Measurements from ENCODE around the gene NCAM1.

Gene NCAM1

DNA sequence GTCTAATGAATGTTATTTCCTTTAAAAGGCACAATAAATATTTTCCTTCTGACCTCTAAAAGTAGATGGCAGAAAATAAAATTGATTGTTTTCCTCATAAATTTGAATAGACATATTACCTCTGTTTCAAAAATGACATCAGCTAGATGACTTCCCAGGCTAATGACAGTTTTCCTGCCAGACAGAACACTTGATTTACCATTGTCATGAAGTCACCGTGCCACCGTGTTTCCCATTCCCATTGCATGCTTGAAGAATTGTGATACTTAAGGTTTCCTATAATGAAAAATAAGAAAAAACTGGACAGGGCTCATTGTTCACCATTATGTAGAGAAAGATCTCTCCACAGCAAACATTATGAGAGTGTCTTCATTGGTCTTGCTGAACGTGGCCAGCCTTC is 151.1 kb downstream of the NCAM1 start:
- in situ Hi-C loops (cut with HindIII; ENCODE audit: low pct_ligation_motif_present, low pct_unique_long_range_greater_than_20kb, low sequenced_read_pairs) = no loop called here
- DNase-seq = no peak

DNA sequence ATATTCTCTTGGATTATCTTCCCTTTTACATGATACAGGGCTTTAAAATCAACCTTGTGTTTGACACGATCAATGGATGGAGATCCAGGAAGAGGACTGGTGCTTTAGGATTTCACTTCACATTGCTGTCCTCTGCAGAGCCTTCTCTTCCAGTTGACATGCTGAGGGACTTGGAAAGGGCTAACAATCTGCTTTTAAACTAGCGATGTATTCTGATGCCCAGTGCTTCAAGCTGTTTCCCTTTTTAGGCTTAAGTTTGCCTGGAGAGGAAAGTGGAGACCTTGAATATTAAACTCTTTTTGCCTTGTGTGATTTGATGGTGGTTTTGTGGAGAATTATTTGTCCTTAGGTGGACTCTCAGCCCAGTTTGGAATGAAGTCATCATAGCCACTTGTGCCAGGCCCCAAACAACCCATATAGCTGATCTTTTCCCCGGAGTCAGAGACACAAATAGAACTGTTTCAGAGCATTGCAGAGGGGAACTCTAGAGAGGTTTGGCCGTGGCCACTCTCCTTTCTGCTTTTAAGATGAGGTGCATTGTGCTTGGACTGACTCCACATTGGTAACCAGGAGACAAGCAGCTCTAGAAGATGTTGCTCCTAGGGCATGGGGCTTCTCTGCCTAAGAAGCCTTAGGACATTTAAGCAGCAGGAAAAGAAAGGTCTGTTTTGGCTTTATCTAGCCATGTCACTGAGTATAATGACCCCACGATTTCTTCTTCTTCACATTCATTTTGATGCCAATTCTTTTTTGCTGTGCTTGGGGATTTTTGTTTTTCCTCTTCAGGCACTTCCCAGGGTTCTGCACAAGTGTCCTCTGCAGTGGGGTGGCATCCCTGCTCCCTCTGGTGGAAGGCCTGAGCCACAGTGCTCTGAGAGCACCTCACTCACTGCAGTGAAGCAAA is 152.8 kb downstream of the NCAM1 start:
- DNase-seq = peak; percentile 33
- in situ Hi-C loops (cut with HindIII; ENCODE audit: low pct_ligation_motif_present, low pct_unique_long_range_greater_than_20kb, low sequenced_read_pairs) = no loop called here

DNA sequence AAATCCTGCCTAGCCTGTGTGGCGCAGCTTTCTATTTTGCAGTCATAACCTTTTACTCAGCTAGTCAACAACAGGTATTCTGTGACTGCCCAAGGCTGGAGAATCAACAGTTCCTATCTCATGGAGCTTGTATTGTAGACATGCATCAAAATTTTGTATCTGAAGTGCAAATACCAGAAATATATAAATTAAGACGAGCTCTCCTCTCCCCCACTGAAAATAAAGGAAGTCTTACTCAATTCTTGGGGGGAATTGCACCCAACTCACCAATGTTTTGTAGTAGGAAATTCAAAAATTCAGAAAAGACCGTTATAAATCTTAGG is 153.4 kb downstream of the NCAM1 start:
- in situ Hi-C loops (cut with HindIII; ENCODE audit: low pct_ligation_motif_present, low pct_unique_long_range_greater_than_20kb, low sequenced_read_pairs) = no loop called here
- no peak for DNase-seq

DNA sequence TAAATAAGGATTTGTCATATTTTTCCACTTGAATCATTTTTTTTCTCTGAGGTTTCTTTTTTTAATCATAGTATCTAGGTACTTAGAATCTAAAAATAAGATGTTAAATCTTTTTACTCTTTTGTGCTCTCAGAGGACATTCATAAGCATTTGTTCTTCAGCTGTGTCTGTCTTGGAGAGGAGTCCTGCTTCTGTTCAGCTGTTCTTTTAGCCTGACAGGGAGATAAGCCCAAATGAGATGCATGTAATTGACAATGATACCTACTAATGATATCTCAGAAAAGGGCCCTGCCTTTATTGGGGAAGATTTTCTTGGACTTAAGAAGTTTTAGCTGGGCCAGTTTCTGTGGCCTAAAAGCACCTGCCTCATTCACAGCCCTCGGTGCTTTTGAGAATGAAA is 156.9 kb downstream of the NCAM1 start:
- in situ Hi-C loops (cut with HindIII; ENCODE audit: low pct_ligation_motif_present, low pct_unique_long_range_greater_than_20kb, low sequenced_read_pairs) = no loop called here
- DNase-seq = no peak

DNA sequence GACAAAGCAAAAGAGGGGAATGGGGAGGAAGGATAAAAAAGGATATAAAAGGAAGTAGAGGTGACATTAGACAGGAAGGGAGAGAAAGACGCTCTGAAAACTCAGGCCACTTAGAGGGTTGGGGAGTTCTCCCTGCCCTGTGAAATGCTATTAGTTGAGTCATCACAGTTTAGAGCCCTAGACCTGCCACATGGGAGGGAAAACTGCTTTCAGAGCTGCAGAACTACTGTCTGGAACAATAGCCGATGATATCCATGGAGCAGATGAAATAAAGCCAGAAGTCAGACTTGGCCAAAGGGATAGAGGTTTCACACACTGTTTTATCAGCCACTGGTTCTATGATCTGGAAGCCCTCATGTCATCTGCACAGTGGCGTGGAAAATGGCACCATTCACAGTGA is 157.9 kb downstream of the NCAM1 start:
- no peak for DNase-seq
- in situ Hi-C loops (cut with HindIII; ENCODE audit: low pct_ligation_motif_present, low pct_unique_long_range_greater_than_20kb, low sequenced_read_pairs) = no loop called here

DNA sequence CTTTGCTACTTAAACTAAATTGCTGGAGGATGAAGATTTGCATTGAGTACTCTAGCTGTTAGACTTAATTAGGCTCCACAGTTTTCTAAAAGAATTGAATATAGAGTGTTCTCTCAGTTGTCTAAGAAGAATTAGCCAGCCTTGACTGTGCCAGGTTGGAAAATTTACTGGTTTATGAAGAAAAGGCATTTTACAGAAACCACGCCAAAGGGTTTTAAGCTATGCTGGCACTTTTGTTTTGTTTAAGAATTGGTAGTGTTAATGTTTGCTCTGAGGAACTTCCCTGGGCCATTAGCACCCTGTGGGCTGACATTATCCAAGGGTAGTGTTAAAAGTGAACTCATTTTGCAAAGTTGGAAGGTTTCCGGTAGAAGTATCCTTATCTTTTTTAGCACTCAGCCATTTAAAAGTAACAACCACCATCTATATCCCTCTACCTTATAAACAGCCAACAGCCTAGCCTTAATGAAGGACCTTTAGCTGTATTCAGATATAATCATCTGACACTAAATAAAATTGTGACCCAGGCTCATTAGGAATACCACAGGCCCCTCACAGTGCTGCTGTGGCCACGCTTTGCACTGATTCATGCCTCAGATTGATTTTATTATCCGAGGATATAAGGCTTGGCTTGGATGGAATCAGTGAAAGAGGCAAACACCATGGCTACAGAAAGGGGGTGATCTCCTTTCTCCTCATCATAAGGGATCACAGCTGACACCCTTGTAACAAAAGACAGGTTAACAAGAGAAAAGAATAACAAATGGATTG is 158.9 kb downstream of the NCAM1 start:
- in situ Hi-C loops (cut with HindIII; ENCODE audit: low pct_ligation_motif_present, low pct_unique_long_range_greater_than_20kb, low sequenced_read_pairs) = no loop called here
- no peak for DNase-seq

DNA sequence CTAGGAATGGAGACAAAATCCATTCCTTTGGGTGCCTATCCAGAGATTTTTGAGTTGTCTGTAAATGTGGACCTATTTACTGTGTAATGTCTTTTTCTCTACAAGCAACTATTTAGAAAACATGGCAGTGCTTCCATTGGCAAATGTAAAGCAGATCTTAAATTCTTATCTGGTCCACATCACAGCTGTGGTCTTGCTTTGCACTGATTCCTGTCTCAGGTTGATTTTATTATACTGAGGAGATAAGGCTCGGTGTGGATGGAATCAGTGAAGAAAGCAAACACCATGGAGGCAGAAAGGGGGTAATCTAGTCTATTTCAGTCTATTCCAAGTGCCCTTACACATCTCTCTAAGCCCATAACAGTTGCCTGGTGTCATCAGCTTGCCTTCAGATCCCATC is 160.5 kb downstream of the NCAM1 start:
- in situ Hi-C loops (cut with HindIII; ENCODE audit: low pct_ligation_motif_present, low pct_unique_long_range_greater_than_20kb, low sequenced_read_pairs) = no loop called here
- no peak for DNase-seq

DNA sequence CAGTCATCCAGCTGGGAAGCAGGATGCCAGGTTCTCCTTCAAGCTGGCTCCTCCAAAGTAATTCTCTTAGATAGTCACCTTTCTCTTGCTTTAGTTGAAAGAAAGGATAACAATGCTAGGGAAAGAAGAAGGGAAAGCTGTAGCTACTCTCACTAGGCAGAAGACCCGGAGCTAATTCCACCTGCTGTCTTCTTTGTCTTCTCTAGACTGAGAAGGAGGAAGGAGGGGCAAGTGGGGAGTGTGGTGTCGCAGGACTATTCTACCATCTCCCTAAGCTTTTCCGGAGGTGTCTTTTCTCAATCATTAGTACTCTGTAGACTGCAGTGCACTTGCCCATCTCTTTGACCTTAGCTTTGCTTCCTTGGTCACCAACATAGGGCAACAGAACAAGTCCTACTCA is 162.8 kb downstream of the NCAM1 start:
- in situ Hi-C loops (cut with HindIII; ENCODE audit: low pct_ligation_motif_present, low pct_unique_long_range_greater_than_20kb, low sequenced_read_pairs) = no loop called here
- DNase-seq = no peak

DNA sequence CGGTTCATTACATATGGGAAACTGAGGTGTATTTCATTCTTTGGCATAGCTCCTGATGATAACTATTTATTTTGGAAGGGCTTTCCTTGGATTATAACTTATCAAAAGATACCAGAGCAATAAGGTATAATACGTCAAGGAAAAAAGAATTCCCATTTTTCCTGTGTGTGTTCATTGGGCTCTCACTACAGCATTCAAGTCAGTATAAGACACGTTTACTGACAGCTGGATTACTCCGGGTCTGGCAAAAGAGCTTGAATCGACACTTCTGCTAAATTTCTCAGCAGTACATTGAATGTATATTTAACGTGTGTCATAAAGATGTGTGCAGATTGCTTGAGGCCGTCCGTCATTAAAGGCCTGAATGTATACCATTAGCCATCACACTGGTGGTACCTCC is 163.4 kb downstream of the NCAM1 start:
- DNase-seq = no peak
- in situ Hi-C loops (cut with HindIII; ENCODE audit: low pct_ligation_motif_present, low pct_unique_long_range_greater_than_20kb, low sequenced_read_pairs) = no loop called here

DNA sequence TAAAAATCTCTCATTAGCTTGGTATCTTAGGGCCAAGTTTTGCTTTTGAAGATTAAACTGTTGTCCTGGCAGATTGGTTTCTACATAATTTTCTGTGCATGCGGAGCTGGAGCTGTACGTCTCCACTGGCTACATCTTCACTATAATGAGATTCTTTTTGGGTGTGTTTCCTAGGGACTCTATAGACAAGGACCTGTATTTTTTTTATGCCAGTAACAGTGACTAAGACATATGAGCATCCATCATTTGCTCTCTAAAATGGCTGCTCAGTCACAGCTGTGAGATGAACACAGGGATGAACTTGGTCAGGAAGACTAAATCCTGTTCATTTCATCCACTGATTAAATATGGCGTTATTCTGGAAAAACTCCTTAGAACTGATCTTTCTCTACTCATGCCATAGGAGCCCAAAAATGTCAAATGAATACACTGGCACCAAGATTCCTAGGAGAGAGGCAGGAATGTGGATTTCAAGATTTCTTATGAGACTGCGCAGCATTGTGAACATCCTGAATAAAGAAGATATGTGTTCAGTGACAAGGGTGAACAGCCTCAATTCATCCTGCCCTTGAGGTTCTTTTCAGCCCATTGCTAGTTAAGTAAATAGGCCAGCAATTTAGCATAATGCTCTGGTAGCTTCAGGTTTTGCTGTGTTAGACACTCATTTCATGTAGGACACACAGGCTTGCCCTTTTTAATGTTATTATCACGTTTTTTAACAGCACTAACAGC is 168.2 kb downstream of the NCAM1 start:
- in situ Hi-C loops (cut with HindIII; ENCODE audit: low pct_ligation_motif_present, low pct_unique_long_range_greater_than_20kb, low sequenced_read_pairs) = no loop called here
- no peak for DNase-seq

DNA sequence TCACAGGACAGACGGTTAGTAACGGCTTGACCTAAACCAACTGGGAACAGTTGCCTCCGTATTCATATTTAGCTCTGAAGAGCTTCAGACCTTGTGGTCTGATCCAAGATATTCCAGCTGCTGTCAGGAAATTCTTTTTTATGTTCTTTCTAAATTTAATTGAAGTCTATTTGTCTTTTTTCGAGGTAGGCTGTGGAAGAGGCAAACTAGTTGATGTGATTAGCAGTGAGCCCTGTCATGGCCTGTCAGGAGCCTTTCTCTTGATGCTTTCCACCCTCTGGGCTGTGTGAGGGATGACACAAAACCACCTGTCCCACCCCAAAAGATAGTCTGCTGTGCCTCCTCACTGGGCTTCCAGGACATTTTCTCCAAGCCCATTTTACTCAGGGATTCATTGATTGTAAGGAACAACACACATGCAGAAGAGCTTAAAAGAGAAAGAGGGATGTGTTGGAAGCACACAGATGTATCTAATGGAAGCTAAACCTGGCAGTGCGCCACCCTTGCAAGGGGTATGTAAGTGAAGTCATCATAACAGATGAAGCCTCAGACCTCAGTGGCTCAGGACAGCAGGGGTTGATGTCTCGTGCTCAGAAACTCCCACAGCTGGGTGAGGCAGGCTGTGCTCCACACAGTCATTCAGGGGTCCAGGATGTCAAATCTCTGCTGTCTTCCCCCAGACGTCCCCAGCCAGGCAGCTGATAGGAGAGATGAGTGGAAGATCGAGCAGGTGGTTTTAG is 170.0 kb downstream of the NCAM1 start:
- in situ Hi-C loops (cut with HindIII; ENCODE audit: low pct_ligation_motif_present, low pct_unique_long_range_greater_than_20kb, low sequenced_read_pairs) = no loop called here
- DNase-seq = no peak

DNA sequence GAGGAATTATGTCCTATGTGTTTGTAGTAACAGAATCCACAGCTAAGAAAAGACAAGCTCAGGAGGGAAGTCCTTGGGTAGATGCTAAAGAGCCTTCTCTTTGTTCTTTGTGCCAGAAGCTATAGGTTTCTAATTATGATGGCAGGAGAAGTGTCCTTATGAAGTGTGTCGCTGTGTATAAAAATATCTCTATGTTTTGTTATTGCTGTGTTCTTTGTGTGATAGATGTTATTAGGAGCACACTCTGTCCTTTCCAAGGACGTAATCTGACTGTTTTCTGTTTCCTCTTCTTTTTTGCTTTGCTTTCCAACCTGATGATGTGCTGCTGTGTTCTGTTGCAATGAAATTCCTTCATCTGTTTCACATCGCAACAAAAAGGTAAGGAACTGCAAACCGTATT is 171.9 kb downstream of the NCAM1 start:
- DNase-seq = no peak
- in situ Hi-C loops (cut with HindIII; ENCODE audit: low pct_ligation_motif_present, low pct_unique_long_range_greater_than_20kb, low sequenced_read_pairs) = no loop called here

DNA sequence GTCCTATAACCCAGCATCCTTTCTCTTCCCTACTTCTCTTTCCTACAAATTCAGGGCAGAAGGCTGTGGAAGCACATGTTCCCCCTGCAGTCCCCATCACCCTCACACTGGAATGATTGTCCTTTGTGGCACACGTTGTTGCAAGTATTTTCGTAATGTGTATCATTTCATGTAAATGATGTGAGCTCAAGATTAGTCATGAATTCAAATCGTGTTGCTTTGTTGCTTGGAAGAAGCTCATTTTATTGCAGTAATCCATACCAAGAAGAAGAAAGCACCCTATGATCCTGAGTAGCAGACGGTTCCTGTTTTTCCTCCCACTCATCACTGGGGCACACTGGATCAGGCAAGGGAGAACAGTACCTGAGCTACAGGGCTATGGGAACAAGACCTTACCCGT is 173.4 kb downstream of the NCAM1 start:
- no peak for DNase-seq
- in situ Hi-C loops (cut with HindIII; ENCODE audit: low pct_ligation_motif_present, low pct_unique_long_range_greater_than_20kb, low sequenced_read_pairs) = no loop called here

DNA sequence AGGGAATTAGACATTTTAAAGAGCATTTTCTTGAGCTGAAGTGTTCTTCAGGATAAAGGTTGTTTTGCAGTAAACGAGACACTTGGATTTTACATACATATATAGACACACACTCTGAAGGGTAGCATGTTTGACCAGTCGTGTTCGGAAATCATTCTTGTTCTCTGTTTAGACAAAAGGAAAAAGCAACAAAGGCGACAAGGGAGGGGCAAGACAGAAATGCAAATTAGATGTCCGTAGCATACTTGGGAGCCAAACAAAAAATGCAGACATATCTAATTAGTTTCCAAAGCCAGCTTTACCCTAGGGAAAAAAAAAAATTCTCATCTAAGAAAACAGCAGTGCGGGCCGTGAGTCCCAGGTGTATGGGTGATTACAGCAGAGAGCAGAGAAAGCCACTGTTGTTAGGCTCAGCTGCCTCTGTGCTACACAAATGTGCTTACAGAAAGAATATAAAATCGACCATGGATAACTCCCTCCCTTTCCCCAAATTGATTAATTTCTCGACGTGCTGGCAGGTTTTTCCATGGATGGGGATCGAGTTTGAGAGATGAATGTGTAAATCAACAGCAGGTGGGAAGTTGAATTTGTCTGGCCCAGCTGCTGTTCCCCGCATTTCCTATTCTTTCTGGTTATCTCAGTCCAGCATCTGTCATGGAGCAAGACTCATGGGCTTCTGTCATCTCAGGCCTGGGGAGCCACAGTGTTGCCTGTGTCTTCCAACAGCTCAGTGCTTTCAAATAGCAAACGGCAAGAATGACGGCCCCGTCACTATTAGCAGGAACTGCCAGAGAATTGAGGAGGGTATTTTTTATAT is 176.7 kb downstream of the NCAM1 start:
- in situ Hi-C loops (cut with HindIII; ENCODE audit: low pct_ligation_motif_present, low pct_unique_long_range_greater_than_20kb, low sequenced_read_pairs) = no loop called here
- no peak for DNase-seq

DNA sequence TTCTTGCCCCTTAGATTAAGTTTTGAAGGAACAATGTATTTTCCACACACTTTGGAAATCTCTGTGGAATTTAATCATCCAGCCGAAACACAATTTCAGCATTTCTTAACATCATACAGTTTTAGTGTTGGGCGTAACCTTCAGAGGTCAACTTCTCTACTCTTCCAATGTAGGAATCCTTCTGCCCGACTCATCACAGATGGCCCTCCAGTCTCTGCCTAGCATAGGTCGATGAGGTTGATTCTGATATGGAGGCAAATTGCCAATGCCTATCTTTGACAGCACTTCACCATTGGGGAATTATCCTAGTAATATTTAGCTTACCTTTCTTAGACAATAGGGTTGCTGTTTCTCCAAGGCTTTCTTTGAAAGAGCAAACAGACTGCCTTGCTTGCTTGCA is 177.5 kb downstream of the NCAM1 start:
- in situ Hi-C loops (cut with HindIII; ENCODE audit: low pct_ligation_motif_present, low pct_unique_long_range_greater_than_20kb, low sequenced_read_pairs) = no loop called here
- DNase-seq = no peak

DNA sequence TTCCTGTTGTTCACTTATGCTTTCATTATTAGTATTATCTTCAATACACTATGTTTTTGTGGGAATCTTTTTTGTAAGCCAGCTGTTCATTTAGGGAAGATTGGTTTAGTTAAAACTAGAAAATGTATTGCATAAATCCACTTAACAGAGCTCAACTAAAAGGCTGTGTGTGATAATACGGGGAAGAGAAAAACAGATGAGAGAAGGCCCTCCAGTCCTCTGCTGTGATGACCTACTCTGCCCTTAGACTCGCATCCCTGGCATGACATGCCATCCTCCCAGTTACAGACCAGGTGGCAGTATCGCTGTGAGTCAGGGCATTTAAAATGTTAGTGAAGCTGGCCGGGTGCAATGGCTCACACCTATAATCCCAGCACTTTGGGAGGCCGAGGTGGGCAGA is 179.8 kb downstream of the NCAM1 start:
- no peak for DNase-seq
- in situ Hi-C loops (cut with HindIII; ENCODE audit: low pct_ligation_motif_present, low pct_unique_long_range_greater_than_20kb, low sequenced_read_pairs) = no loop called here

DNA sequence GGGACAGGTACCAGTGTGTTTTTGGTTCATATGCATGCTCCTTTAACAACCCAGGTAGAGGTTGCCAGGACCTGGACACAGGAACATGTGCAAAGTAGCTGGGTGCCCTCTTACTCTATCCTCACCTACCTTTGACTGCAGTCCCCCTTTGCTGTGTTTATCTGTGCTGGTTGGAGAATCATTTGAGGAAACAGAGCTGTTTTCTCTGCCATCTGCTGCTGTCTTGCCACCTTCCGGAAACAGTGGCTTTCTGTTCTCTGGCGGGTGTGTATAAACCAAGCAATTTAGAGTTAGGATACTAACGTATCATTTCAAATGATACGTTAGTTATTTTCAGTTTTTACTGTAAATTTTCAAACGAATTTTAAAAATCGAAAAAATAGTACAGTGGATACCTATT is 181.3 kb downstream of the NCAM1 start:
- DNase-seq = no peak
- in situ Hi-C loops (cut with HindIII; ENCODE audit: low pct_ligation_motif_present, low pct_unique_long_range_greater_than_20kb, low sequenced_read_pairs) = no loop called here

DNA sequence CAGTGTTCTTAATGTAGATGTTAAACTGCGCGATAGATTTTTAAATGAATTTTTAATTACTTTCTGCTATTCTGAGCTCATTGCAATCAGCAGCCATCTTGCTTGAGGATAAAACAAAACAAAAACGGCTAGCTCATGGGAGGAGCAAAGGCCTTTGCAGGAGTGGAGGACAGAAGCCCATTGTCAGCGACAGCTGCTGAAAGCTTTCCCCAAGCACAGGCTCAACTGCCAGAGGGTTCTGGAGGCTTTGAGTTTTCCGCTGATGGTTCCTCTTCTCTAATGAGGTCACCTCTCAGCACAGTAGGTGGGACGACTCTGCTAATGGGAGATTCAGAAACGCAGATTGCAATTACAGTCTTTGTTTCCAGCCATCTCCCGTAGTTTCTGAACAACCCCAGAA is 186.0 kb downstream of the NCAM1 start:
- DNase-seq = no peak
- in situ Hi-C loops (cut with HindIII; ENCODE audit: low pct_ligation_motif_present, low pct_unique_long_range_greater_than_20kb, low sequenced_read_pairs) = no loop called here
